Measurements from ENCODE around the gene IL22RA1. TPM values are rescaled to one million over a fixed set of nuclear protein-coding genes. Genes with fewer than 3 reads are reported as not detected.
A peak's percentile ranks its signal among the peaks of the same experiment; 100 is the strongest.

Gene IL22RA1
- total and polyA plus RNA-seq, 9 of the 15 experiments (the other 6 are each of a cell fraction or from before 2014, with no cell fraction given): not detected

GRCh38 chr1:24070821-24071393 is 72.0 kb downstream of the IL22RA1 start (continued):
- TF ChIP-seq NUFIP1 (IDR thresholded peaks at IDR 0.05; ENCODE audit: partially characterized antibody): no peak
- no peak for TF ChIP-seq ZNF609 (CRISPR knock-in tag; IDR thresholded peaks at IDR 0.05; ENCODE audit: borderline replicate concordance)
- no peak for TF ChIP-seq ETS1 (conservative IDR thresholded peaks at IDR 0.05; ENCODE audit: control insufficient read depth, low read depth, low read length)
- no peak for TF ChIP-seq ZNF561 (CRISPR knock-in tag; conservative IDR thresholded peaks at IDR 0.05)
- TF ChIP-seq, protein P1, sequence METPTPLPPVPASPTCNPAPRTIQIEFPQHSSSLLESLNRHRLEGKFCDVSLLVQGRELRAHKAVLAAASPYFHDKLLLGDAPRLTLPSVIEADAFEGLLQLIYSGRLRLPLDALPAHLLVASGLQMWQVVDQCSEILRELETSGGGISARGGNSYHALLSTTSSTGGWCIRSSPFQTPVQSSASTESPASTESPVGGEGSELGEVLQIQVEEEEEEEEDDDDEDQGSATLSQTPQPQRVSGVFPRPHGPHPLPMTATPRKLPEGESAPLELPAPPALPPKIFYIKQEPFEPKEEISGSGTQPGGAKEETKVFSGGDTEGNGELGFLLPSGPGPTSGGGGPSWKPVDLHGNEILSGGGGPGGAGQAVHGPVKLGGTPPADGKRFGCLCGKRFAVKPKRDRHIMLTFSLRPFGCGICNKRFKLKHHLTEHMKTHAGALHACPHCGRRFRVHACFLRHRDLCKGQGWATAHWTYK (CRISPR knock-in tag; IDR thresholded peaks at IDR 0.05): no peak
- peak; percentile 77 for TF ChIP-seq SMC3 (conservative IDR thresholded peaks at IDR 0.05; ENCODE audit: insufficient read depth, low read depth, low read length)
- no peak for TF ChIP-seq ZKSCAN3 (CRISPR knock-in tag; IDR thresholded peaks at IDR 0.05)
- TF ChIP-seq, protein P2, sequence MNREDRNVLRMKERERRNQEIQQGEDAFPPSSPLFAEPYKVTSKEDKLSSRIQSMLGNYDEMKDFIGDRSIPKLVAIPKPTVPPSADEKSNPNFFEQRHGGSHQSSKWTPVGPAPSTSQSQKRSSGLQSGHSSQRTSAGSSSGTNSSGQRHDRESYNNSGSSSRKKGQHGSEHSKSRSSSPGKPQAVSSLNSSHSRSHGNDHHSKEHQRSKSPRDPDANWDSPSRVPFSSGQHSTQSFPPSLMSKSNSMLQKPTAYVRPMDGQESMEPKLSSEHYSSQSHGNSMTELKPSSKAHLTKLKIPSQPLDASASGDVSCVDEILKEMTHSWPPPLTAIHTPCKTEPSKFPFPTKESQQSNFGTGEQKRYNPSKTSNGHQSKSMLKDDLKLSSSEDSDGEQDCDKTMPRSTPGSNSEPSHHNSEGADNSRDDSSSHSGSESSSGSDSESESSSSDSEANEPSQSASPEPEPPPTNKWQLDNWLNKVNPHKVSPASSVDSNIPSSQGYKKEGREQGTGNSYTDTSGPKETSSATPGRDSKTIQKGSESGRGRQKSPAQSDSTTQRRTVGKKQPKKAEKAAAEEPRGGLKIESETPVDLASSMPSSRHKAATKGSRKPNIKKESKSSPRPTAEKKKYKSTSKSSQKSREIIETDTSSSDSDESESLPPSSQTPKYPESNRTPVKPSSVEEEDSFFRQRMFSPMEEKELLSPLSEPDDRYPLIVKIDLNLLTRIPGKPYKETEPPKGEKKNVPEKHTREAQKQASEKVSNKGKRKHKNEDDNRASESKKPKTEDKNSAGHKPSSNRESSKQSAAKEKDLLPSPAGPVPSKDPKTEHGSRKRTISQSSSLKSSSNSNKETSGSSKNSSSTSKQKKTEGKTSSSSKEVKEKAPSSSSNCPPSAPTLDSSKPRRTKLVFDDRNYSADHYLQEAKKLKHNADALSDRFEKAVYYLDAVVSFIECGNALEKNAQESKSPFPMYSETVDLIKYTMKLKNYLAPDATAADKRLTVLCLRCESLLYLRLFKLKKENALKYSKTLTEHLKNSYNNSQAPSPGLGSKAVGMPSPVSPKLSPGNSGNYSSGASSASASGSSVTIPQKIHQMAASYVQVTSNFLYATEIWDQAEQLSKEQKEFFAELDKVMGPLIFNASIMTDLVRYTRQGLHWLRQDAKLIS (CRISPR knock-in tag; IDR thresholded peaks at IDR 0.05): no peak
- TF ChIP-seq ZNF282 (CRISPR knock-in tag; IDR thresholded peaks at IDR 0.05): no peak
- TF ChIP-seq THRAP3 (IDR thresholded peaks at IDR 0.05; ENCODE audit: borderline replicate concordance): no peak
- TF ChIP-seq SMARCE1 (IDR thresholded peaks at IDR 0.05): no peak
- no peak for TF ChIP-seq CBFA2T2 (conservative IDR thresholded peaks at IDR 0.05)
- TF ChIP-seq E2F6 (IDR thresholded peaks at IDR 0.05; ENCODE audit: borderline replicate concordance in 1 of 2, extremely low read depth in 1 of 2, insufficient read depth in 1 of 2, insufficient read length in 1 of 2, low read depth in 1 of 2, low read length in 1 of 2, poor library complexity in 1 of 2, severe bottlenecking in 1 of 2): no peak
- TF ChIP-seq TCFL5 (CRISPR knock-in tag; conservative IDR thresholded peaks at IDR 0.05): no peak
- TF ChIP-seq STAG1 (CRISPR knock-in tag; IDR thresholded peaks at IDR 0.05; ENCODE audit: borderline replicate concordance): peak; percentile 78; the same call in 1 of the 2 replicates

Measured in K562 (cell line).